NAMALWA (cell line): ENCODE measurements around the gene RNF25.

Source experiments
- DNase-seq: peaks from one replicate; pipeline ENCODE4 v3.0.0-alpha.2; 2015; ENCODE audit warnings: low spot score

Gene RNF25

DNA sequence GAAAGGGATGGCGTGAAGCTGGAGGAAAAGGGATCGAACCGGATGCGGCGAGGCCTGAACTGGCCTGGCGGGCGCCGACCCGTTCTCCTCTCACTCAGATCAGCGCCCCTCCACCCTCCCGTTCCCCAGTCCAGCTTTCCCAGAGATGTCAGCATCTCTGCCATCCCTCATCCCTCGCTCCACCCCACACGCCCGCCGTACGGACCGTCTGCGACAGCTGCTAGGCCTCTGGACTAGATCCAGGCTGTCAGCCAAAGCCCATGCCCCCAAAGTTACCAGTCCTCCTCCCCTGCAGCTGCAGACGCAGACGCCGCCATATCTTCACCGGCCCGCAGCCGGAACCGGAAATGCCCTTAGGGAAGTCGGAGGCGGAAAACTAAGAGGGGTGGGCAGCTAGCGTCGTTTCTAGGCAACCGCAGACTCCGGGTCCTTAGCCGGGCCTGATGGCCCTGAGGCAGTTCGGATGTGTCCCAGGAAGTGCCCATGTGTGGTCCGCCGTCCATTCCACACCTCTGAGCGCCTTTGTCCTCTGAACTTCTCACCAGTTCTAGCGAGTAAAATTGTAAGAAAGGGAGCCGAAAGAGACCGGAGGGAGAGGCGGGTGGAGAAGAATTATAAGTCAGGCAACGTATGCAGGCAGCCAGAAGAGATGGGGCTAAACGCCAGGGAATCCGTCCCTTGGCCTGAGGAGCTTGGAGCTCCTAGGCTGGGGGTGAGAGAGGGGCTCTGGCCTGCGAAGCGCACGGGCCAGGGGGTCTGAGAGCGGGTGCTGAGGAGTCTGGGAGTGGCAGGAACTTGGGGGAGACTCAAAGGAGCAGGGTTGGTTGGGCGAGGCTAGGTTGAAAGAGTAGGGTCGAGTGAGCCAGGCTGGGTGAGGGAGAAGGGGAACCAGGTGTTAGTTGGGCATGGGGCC, at the start of gene RNF25, which contains the start of gene STK36:
RNF25 (minus strand) TSS at position 349 of the 913 bp plus-strand sequence; CDS start at position 317, 32 bp downstream.
STK36 (plus strand) TSS at position 433 of the 913 bp plus-strand sequence. CDS start 744 bp downstream, outside the sequence.
- DNase-seq, result peak; percentile 93

DNA sequence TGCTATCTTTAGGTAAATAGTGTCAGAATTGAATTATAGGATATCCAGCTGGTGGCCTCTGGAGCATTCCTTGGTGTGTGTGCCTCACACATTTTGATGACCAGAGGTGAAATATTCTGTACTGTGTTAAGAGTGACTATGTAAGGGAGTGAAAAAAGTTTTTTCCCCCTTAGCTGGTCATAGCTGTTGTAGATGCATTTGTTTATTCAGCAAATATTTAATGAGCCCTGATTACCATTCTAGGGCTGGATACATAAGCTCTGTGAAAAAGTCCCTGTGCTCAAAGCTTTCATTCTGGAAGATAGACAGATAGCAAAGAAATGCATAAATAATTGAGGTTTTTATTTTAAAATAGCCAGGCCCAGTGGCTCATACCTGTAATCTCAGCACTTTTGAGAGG, 49.7 kb upstream of the RNF25 start:
- DNase-seq, result no peak

GRCh38 chr2:218720048-218721041, 48.5 kb upstream of the RNF25 start:
- no peak for DNase-seq

DNA sequence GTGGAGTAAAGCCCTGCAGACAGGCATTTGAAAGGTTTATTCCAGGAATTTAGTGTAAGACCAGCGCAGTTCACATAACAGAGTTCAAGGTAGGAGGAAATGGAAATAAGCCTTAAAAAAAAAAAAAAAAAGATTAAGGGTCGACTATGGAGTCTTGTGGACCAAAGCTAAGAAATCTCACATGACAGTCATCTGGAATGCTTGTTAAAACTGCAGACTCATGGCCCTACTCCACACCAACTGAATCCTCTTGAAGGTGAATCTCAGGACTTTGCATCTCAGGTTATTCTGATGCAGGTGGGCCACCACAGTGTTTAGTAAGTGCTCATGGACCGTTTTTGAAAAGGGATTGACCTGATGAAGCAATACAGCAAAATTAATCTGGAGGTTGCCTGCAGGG, 47.7 kb upstream of the RNF25 start:
- DNase-seq, result no peak

- DNase-seq, result no peak
These were observed 46.3 kb upstream of the RNF25 start for GRCh38 chr2:218718058-218718457.

DNA sequence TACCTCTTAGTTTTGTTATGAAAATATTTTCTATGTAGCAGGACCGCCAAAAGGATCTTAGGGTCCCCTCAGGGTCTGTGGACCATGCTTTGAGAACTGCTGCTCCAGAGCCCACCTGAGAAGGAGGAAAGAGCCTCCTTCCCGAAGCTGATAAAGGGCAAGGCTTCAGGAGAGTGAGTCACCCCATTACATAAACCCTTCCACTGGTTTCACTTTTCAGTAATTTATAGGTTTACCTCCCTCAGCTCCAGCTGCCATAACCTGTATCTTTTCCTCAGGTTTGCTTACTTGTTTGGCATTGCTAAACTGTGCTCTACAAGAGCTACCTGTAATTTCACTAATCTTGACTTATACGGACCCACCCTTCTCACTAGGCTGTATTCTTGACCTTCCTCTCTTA, 45.5 kb upstream of the RNF25 start:
- no peak for DNase-seq

- DNase-seq, result no peak
These were observed 44.3 kb upstream of the RNF25 start for GRCh38 chr2:218716070-218716469.

DNA sequence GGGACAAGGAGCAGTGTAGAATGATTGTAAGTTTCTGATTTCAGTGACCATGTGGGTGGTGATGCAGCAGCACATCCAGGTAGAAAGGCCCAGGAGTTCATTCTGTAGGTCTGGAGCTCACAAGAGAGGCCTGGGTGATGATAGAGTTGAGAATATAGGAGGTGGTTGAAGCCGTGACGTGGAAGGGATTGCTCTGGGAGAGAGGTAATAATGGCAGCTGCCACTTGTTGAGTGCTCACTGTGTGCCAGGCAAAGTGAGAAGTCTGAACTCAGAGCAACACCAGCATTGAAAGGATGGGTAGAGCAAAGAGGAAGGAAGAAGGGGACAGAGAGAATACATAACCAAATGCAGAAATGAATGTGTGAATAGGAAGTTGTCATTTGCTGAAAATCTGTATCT, 42.1 kb upstream of the RNF25 start:
- DNase-seq, result no peak

DNA sequence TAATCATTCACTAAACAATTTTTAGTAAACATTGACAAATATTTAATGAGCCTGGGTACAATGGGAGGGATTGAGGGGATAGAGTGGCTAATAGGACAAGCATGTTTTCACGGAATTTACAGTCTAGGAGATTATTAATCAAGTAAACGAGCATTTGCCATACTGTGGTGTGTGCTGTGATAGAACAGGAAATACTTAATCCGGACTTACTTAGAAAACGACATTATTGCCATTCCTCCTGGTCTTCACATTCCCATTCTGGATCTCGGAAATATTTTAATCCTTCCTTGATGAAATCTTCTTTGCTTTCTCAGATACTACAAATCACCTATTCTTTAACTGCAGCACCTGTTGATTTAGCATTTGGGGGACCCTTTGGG, 39.7 kb upstream of the RNF25 start:
- peak; percentile 35 for DNase-seq

DNA sequence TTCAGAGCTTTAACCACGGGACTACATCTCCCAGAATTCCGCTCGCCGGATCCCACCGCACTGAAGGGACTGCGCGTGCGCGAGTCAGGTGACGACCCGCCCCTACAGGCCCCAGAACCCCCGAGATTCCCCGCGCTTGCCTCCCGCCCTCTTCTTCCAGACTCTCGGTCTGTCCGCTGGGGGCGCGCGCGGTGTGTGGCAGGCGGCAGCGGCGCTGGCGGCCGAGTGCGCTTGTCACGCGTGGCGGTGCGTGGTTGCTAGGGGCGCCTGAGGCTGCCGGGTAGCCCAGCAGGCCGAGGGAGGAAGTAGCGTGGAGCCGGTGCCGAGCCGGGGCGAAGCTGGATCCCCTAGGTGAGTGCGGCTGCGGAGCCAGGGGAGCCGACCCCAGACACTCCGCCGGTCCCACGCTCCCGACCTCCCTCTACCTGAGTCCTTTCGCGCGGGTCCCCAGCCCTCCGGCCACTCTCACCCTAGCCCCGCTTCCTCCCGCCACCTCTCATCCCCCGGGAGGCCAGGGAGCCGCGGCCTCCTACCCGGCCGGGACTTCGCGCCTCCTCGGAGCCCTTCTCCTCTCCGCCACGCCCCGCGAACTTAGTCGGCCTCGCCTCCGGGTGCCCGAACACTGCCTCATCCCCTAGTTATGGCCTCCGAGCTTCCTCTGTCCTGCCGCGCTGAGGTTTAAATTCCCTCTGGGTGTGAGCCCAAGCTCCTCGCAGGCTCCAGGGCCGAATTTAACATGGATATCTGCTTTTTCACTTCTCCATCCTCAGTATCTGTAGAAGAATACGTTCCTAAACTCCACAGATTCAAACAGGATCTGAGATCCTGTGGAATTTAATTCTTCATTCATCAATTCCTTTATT, 39.1 kb upstream of the RNF25 start, which contains the start of gene TTLL4:
TTLL4 (plus strand) TSS at position 149 of the 863 bp plus-strand sequence. CDS start 26,842 bp downstream, outside the sequence.
- DNase-seq, result peak; percentile 98

GRCh38 chr2:218710334-218710686, 38.5 kb upstream of the RNF25 start:
- no peak for DNase-seq

GRCh38 chr2:218709908-218710307, 38.1 kb upstream of the RNF25 start:
- DNase-seq, result no peak

GRCh38 chr2:218708086-218708485, 36.3 kb upstream of the RNF25 start:
- DNase-seq, result no peak

- no peak for DNase-seq
These were observed 31.5 kb upstream of the RNF25 start for GRCh38 chr2:218703341-218703740.

- DNase-seq, result no peak
These were observed 30.0 kb upstream of the RNF25 start for GRCh38 chr2:218701806-218702205.

- no peak for DNase-seq
These were observed 27.1 kb upstream of the RNF25 start for GRCh38 chr2:218698885-218699284.

DNA sequence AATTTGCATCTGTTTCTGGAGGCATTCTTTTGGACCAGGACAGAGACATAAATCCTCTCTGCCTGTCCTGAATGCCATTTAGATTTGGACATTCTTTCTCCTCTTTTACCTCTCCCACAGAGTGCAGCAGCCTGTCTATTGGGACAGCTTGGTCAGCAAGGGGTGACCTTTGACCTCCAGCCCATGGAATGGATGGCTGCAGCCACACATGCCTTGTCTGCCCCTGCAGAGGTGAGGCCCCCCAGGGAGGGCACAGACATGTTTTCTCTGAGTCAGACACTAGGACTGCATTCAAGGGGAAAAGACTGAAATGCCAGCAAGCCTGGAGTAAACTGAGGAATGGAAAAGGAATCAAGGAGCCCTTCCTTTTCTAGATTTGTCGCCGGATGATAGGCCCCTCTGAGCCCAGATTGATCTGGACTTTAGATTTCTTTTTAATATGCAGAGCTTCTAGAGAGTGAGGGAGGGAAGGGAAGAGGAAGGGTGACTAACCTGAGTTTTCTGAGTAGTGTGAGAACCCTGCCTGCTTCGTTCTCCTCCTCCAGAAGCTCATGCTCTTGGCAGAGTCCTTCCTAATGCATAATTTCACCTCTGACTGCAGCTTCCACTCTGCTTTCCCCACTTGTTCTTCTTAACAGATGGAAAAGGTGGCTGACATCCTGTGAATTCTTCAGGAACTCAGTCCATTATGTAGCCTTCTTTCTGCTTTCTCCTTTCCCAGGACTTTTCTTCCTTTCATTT, 22.8 kb upstream of the RNF25 start:
- DNase-seq, result no peak

DNA sequence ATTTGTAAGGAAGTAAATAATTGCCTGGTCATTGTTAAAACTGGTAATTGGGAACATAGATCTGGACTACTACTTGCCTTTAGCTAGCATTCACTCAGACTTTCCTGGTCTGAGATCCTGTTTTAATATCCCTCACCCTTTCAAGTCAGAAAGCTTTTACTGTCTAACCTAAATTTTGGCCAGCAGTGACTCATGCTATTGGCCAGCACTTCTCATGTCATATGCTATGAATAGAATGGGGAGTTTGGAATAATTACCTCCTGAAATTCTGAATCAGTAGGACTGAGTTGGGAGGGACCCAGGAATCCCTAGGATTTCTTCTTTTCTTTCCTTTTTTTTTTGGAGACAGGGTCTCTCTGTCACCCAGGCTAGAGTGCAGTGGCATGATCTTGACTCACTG, 19.4 kb upstream of the RNF25 start:
- no peak for DNase-seq

DNA sequence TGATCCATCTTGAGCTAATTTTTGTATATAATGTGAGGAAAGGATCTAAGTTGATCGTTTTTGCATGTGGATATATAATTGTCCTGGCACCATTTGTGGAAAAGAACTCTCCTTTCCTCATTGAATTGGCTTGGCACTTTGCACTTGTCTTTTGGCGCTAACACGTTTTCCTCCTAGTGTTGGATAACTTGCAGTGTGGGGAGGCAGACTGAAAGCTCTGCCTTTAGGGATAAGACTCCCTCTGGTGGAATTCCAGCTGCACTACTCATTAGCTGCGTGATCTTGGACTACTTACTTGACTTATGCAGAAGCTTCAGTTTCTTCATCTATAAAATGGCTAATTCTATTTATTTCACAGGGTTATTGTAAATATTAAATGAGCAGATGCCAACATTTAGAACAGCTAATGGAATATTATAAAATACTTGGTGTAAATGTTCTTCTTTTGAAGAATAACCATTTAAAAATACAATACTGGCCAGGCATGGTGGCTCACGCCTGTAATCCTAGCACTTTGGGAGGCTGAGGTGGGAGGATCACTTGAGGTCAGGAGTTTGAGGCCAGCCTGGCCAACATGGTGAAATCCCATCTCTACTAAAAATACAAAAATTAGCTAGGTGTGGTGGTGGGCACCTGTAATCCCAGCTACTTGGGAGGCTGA, 15.7 kb upstream of the RNF25 start:
- peak; percentile 80 for DNase-seq

GRCh38 chr2:218680061-218680460, 8.3 kb upstream of the RNF25 start:
- DNase-seq, result no peak
